ENCODE data around the gene LGALS16.
"Not testable (repeated sequence)": the region's sequence is repeated elsewhere in the genome, so short reads cannot be mapped to it uniquely, and the experiment has no call there.

LGALS16 gene

DNA sequence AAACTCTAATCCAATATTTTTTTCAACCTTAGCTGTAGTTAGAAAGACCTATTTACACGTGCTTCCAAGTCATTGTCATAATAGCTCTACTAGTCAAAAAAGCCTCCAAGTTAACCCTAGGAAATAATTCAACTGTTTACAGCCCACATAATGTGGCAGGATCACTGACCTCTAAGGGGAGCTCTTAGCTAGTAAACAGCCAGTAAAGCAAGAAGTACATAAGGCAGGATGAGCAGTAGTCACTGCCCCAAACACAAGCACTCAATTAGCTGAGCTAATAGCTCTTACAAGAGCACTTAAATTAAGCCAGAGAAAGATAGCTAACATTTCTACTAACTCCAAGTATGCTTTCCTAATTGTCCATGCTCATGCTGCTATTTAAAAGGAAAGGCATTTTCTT is 18.1 kb downstream of the LGALS16 start:
- TF ChIP-seq, protein P1, sequence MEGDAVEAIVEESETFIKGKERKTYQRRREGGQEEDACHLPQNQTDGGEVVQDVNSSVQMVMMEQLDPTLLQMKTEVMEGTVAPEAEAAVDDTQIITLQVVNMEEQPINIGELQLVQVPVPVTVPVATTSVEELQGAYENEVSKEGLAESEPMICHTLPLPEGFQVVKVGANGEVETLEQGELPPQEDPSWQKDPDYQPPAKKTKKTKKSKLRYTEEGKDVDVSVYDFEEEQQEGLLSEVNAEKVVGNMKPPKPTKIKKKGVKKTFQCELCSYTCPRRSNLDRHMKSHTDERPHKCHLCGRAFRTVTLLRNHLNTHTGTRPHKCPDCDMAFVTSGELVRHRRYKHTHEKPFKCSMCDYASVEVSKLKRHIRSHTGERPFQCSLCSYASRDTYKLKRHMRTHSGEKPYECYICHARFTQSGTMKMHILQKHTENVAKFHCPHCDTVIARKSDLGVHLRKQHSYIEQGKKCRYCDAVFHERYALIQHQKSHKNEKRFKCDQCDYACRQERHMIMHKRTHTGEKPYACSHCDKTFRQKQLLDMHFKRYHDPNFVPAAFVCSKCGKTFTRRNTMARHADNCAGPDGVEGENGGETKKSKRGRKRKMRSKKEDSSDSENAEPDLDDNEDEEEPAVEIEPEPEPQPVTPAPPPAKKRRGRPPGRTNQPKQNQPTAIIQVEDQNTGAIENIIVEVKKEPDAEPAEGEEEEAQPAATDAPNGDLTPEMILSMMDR (IDR thresholded peaks at IDR 0.05; ENCODE audit: extremely low read depth, insufficient read depth, missing control alignments), result peak; percentile 72

DNA sequence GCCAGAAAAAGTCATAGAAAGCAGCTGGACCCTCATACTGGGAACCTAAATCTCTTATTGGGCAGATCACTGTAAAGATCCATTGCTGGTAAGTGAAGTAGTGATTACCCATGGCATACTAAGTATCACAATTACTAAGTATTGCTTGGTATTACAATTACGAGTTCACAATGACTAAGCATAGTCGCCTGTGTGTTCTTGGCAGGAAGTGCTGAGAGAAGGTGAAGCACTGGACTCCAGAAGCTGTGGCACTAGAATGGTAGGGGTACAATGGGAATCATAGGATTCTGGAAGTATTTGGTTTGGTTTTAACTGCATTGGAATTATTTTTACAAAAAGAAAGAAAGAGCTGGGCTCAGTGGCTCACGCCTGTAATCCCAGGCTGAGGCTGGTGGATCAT is 20.3 kb downstream of the LGALS16 start:
- TF ChIP-seq, protein P1 (IDR thresholded peaks at IDR 0.05; ENCODE audit: extremely low read depth, insufficient read depth, missing control alignments), result no peak
- in situ Hi-C loops (cut with MboI; ENCODE audit: low pct_unique_long_range_greater_than_20kb, low sequenced_read_pairs, unreplicated experiment), result loop anchor here (10.0 kb wide), 1 partner anchor 109 kb away; no protein-coding TSS in a partner anchor
- peak; percentile 33 for DNase-seq (ENCODE audit: low spot score)

More for the DNA sequence above, 18.1 kb downstream of the LGALS16 start:
- not testable (repeated sequence) for DNase-seq (ENCODE audit: low spot score)
- in situ Hi-C loops (cut with MboI; ENCODE audit: low pct_unique_long_range_greater_than_20kb, low sequenced_read_pairs, unreplicated experiment), result loop anchor here (10.0 kb wide), 1 partner anchor 111 kb away; no protein-coding TSS in a partner anchor

- no peak for DNase-seq (ENCODE audit: low spot score)
- TF ChIP-seq, protein P1 (IDR thresholded peaks at IDR 0.05; ENCODE audit: extremely low read depth, insufficient read depth, missing control alignments), result no peak
Observed at GRCh38 chr19:39677961-39678889, 22.5 kb downstream of the LGALS16 start.

GRCh38 chr19:39679056-39679790 is 23.5 kb downstream of the LGALS16 start:
- TF ChIP-seq, protein P1 (IDR thresholded peaks at IDR 0.05; ENCODE audit: extremely low read depth, insufficient read depth, missing control alignments), result no peak
- peak; percentile 51 for DNase-seq (ENCODE audit: low spot score)
- in situ Hi-C loops (cut with MboI; ENCODE audit: low pct_unique_long_range_greater_than_20kb, low sequenced_read_pairs, unreplicated experiment), result loop anchor here (10.0 kb wide), 1 partner anchor 106 kb away; no protein-coding TSS in a partner anchor

More at GRCh38 chr19:39677961-39678889, 22.5 kb downstream of the LGALS16 start:
- in situ Hi-C loops (cut with MboI; ENCODE audit: low pct_unique_long_range_greater_than_20kb, low sequenced_read_pairs, unreplicated experiment), result loop anchor here (10.0 kb wide), 1 partner anchor 107 kb away; no protein-coding TSS in a partner anchor

GRCh38 chr19:39679791-39680168 is 24.1 kb downstream of the LGALS16 start:
- in situ Hi-C loops (cut with MboI; ENCODE audit: low pct_unique_long_range_greater_than_20kb, low sequenced_read_pairs, unreplicated experiment), result loop anchor here (10.0 kb wide), 2 partner anchors 105 to 165 kb away; partner anchors contain the start of gene FBL
- DNase-seq (ENCODE audit: low spot score), result no peak

More at GRCh38 chr19:39679791-39680168, 24.1 kb downstream of the LGALS16 start:
- TF ChIP-seq, protein P1 (IDR thresholded peaks at IDR 0.05; ENCODE audit: extremely low read depth, insufficient read depth, missing control alignments), result no peak

All from GM13977 (cell line).